HT1080 (cell line): ENCODE measurements around the gene NLGN3. TPM values are rescaled to one million over a fixed set of nuclear protein-coding genes. Genes with fewer than 3 reads are reported as not detected.

Experiments used
- DNase-seq: peaks from one replicate; pipeline ENCODE4 v3.0.0-alpha.2; 2015; ENCODE audit warnings: low read depth
- polyA plus RNA-seq, 2 experiments: library from polyadenylated mRNA; depleted of rRNA; stranded (reverse); fragments of >200 nt; gene quantifications; 2 replicates each; pipeline ENCODE4 v1.2.3, GENCODE V29; 2015
- total RNA-seq: library from RNA; depleted of rRNA; stranded (reverse); fragments of >200 nt; shearing (Covaris generic); gene quantifications from 2 replicates; pipeline ENCODE4 v1.2.3, GENCODE V29; 2014; rRNA removed

NLGN3 gene
- 0.06 TPM in 1 of 2 replicates, not detected in the other for total RNA-seq
- 0.09 and 0.11 TPM in 2 replicates for polyA plus RNA-seq (2015; cell fraction: cytosol; rRNA removed)
- 1.1 and 1.6 TPM in 2 replicates for polyA plus RNA-seq (2015; cell fraction: nucleus; rRNA removed)

- DNase-seq, result no peak
Measured at GRCh38 chrX:71144651-71145050, at the start of gene NLGN3. TSS of gene NLGN3 (plus strand) at chrX:71144841. CDS start at chrX:71147750, 2,909 bp downstream.

- no peak for DNase-seq
Measured at GRCh38 chrX:71095033-71095432, 49.6 kb upstream of the NLGN3 start.

GRCh38 chrX:71095555-71095980 lies 49.1 kb upstream of the NLGN3 start, which contains the start of gene FOXO4:
TSS of gene FOXO4 (plus strand) at chrX:71095851. CDS start at chrX:71096529, 678 bp downstream.
- DNase-seq, result peak; percentile 75

GRCh38 chrX:71095981-71096759 lies 48.5 kb upstream of the NLGN3 start:
- peak; percentile 25 for DNase-seq

GRCh38 chrX:71096760-71097032 lies 47.9 kb upstream of the NLGN3 start:
- no peak for DNase-seq

GRCh38 chrX:71098302-71098701 lies 46.3 kb upstream of the NLGN3 start:
- peak; percentile 4 for DNase-seq

- no peak for DNase-seq
Measured at GRCh38 chrX:71098951-71099506, 45.6 kb upstream of the NLGN3 start.

GRCh38 chrX:71099736-71100135 lies 44.9 kb upstream of the NLGN3 start:
- DNase-seq, result no peak

- no peak for DNase-seq
Measured at GRCh38 chrX:71100581-71101505, 43.8 kb upstream of the NLGN3 start.

GRCh38 chrX:71102292-71102691 lies 42.3 kb upstream of the NLGN3 start:
- DNase-seq, result no peak

- no peak for DNase-seq
Measured at GRCh38 chrX:71103110-71103983, 41.3 kb upstream of the NLGN3 start.

GRCh38 chrX:71105628-71106027 lies 39.0 kb upstream of the NLGN3 start:
- DNase-seq, result no peak

- no peak for DNase-seq
Measured at GRCh38 chrX:71106427-71106826, 38.2 kb upstream of the NLGN3 start, which contains the start of gene CXorf65. TSS of gene CXorf65 (minus strand) at chrX:71106740. CDS start at chrX:71106556, 184 bp downstream.

GRCh38 chrX:71107245-71107644 lies 37.4 kb upstream of the NLGN3 start:
- no peak for DNase-seq

GRCh38 chrX:71107762-71108360 lies 36.8 kb upstream of the NLGN3 start:
- DNase-seq, result no peak

GRCh38 chrX:71109051-71109450 lies 35.6 kb upstream of the NLGN3 start:
- no peak for DNase-seq

- no peak for DNase-seq
Measured at GRCh38 chrX:71111141-71111843, 33.3 kb upstream of the NLGN3 start, which contains the start of gene IL2RG. TSS of gene IL2RG (minus strand) at chrX:71111577. CDS start at chrX:71111539, 38 bp downstream.

- no peak for DNase-seq
Measured at GRCh38 chrX:71111921-71112431, 32.7 kb upstream of the NLGN3 start.

- DNase-seq, result no peak
Measured at GRCh38 chrX:71117358-71117757, 27.3 kb upstream of the NLGN3 start.
